Large intestine (tissue), 3 donors: ENCODE results near the gene SLC19A1. TPM values are rescaled to one million over a fixed set of nuclear protein-coding genes. Genes with fewer than 3 reads are reported as not detected.
A peak's percentile ranks its signal among the peaks of the same experiment; 100 is the strongest.
"Not testable (repeated sequence)": the region's sequence is repeated elsewhere in the genome, so short reads cannot be mapped to it uniquely, and the experiment has no call there.

ENCODE experiments used
- DNase-seq, 2 donors: peaks; one replicate each; pipeline versions ENCODE4 v3.0.0 to v3.0.0-alpha.2; 2013
- H3K27ac ChIP-seq: one replicate; pipeline ENCODE4 v1.5.1; 2013; ENCODE audit warnings: low read length
- H3K27me3 ChIP-seq: 2 replicates; pipeline ENCODE4 v1.6.1; 2013; ENCODE audit warnings: low read length; ENCODE audit not compliant: control insufficient read depth, insufficient read depth
- H3K36me3 ChIP-seq: 2 replicates; pipeline ENCODE4 v1.6.1; 2013; ENCODE audit warnings: low read length; ENCODE audit not compliant: control insufficient read depth, insufficient read depth
- H3K4me1 ChIP-seq: one replicate; pipeline ENCODE4 v1.6.1; 2013; ENCODE audit warnings: low read length; ENCODE audit not compliant: control insufficient read depth, insufficient read depth
- H3K4me3 ChIP-seq: one replicate; pipeline ENCODE4 v1.5.1; 2013; ENCODE audit warnings: low read length
- H3K9me3 ChIP-seq: one replicate; pipeline ENCODE4 v1.6.1; 2013; ENCODE audit warnings: mild to moderate bottlenecking, low read depth, low read length, moderate library complexity; ENCODE audit not compliant: control insufficient read depth
- WGBS: methylation state at CpG from one replicate; pipeline ENCODE4 v1.1.5; 2013; ENCODE audit warnings: low lambda C conversion rate; ENCODE audit not compliant: insufficient coverage; 5-methylcytosine and 5-hydroxymethylcytosine counted together
- polyA plus RNA-seq: library from polyadenylated mRNA; unstranded; fragments of 120-200 nt; gene quantifications from one replicate; pipeline ENCODE4 v1.2.1, GENCODE V29; 2013

Gene SLC19A1
- polyA plus RNA-seq, 1 donor, result 22.1 TPM

GRCh38 chr21:45570826-45571601 lies 28.8 kb upstream of the SLC19A1 start:
- H3K27me3 ChIP-seq, result no peaks in the 10 kb centered on the region
- no peaks in the 10 kb centered on the region for H3K36me3 ChIP-seq
- peak in 1 of 2 donors; percentile 33 for DNase-seq
- peak overlapping the region; percentile 42 for H3K27ac ChIP-seq
- no peaks in the 10 kb centered on the region for H3K9me3 ChIP-seq
- 83% methylated on average over 1 of the region's 20 CpGs for WGBS
- no peak overlapping the region for H3K4me3 ChIP-seq
- peaks cover 4% of the 10 kb centered on the region for H3K4me1 ChIP-seq

- H3K9me3 ChIP-seq, result no peaks in the 10 kb centered on the region
- H3K36me3 ChIP-seq, result no peaks in the 10 kb centered on the region
- no CpG with 5 or more reads among the region's 7 CpGs for WGBS
- peaks cover 4% of the 10 kb centered on the region for H3K4me1 ChIP-seq
- no peak overlapping the region for H3K27ac ChIP-seq
- no peaks in the 10 kb centered on the region for H3K27me3 ChIP-seq
- DNase-seq, result no peak
- H3K4me3 ChIP-seq, result no peak overlapping the region
Measured at GRCh38 chr21:45570071-45570470, 27.8 kb upstream of the SLC19A1 start.

GRCh38 chr21:45568383-45568782 lies 26.1 kb upstream of the SLC19A1 start:
- peaks cover 3% of the 10 kb centered on the region for H3K27me3 ChIP-seq
- no peak for DNase-seq
- no peak overlapping the region for H3K4me3 ChIP-seq
- H3K9me3 ChIP-seq, result no peaks in the 10 kb centered on the region
- WGBS, result 100% methylated on average over 1 of the region's 3 CpGs
- no peaks in the 10 kb centered on the region for H3K36me3 ChIP-seq
- H3K4me1 ChIP-seq, result peaks cover 4% of the 10 kb centered on the region
- H3K27ac ChIP-seq, result no peak overlapping the region

GRCh38 chr21:45564137-45564536 lies 21.9 kb upstream of the SLC19A1 start:
- H3K27ac ChIP-seq, H3K4me1 ChIP-seq, H3K27me3 ChIP-seq, H3K36me3 ChIP-seq, H3K9me3 ChIP-seq, H3K4me3 ChIP-seq, DNase-seq: not testable (repeated sequence)
- 100% methylated on average over 1 of the region's 11 CpGs for WGBS

- 89% methylated on average over 1 of the region's 6 CpGs for WGBS
- no peak overlapping the region for H3K27ac ChIP-seq
- no peak for DNase-seq
Measured at GRCh38 chr21:45562965-45563364, 20.7 kb upstream of the SLC19A1 start.

GRCh38 chr21:45562402-45562801 lies 20.2 kb upstream of the SLC19A1 start:
- WGBS, result 50% methylated on average over 2 of the region's 10 CpGs
- Histone ChIP-seq H3K4me1 (no peaks in the 10 kb centered on the region), H3K36me3 (no peaks in the 10 kb centered on the region), H3K27me3 (peaks cover 3% of the 10 kb centered on the region), H3K27ac (no peak overlapping the region), H3K9me3 (no peaks in the 10 kb centered on the region), H3K4me3 (no peak overlapping the region)
- DNase-seq, result no peak

More at GRCh38 chr21:45562965-45563364, 20.7 kb upstream of the SLC19A1 start:
- Histone ChIP-seq H3K4me3 (no peak overlapping the region), H3K4me1 (no peaks in the 10 kb centered on the region), H3K27me3 (peaks cover 3% of the 10 kb centered on the region), H3K9me3 (no peaks in the 10 kb centered on the region), H3K36me3 (no peaks in the 10 kb centered on the region)

GRCh38 chr21:45561241-45561640 lies 19.0 kb upstream of the SLC19A1 start:
- not testable (repeated sequence) for H3K27me3 ChIP-seq, H3K36me3 ChIP-seq, H3K4me1 ChIP-seq, H3K9me3 ChIP-seq, H3K4me3 ChIP-seq, DNase-seq, H3K27ac ChIP-seq
- no CpG with 5 or more reads among the region's 8 CpGs for WGBS

- H3K4me3 ChIP-seq, result no peak overlapping the region
- no CpG with 5 or more reads among the region's 30 CpGs for WGBS
- H3K9me3 ChIP-seq, result no peaks in the 10 kb centered on the region
- H3K27me3 ChIP-seq, result peaks cover 3% of the 10 kb centered on the region
- peaks cover 3% of the 10 kb centered on the region for H3K4me1 ChIP-seq
- DNase-seq, result no peak
- H3K36me3 ChIP-seq, result no peaks in the 10 kb centered on the region
- H3K27ac ChIP-seq, result no peak overlapping the region
Measured at GRCh38 chr21:45560106-45561021, 18.1 kb upstream of the SLC19A1 start.

- no peak overlapping the region for H3K4me3 ChIP-seq
- H3K4me1 ChIP-seq, result peaks cover 3% of the 10 kb centered on the region
- H3K9me3 ChIP-seq, result no peaks in the 10 kb centered on the region
- DNase-seq, result no peak
- H3K27me3 ChIP-seq, result no peaks in the 10 kb centered on the region
- WGBS, result 88% methylated on average over 3 of the region's 29 CpGs
- no peaks in the 10 kb centered on the region for H3K36me3 ChIP-seq
- H3K27ac ChIP-seq, result no peak overlapping the region
Measured at GRCh38 chr21:45559216-45560105, 17.2 kb upstream of the SLC19A1 start.
